Spleen (tissue), 7 donors: Measurements from ENCODE around the gene CD48.

Experiments used
- POLR2A ChIP-seq, 3 donors: fragments of 450-650 bp; IDR thresholded peaks; one replicate each; pipeline ENCODE4 v1.5.1; 2017; ENCODE audit warnings: antibody characterized with exemption in 3 of 3, mild to moderate bottlenecking in 1 of 3
- POLR2AphosphoS5 ChIP-seq, 3 donors: sonication (generic); formaldehyde crosslinking; IDR thresholded peaks; one replicate each; pipeline ENCODE4 v1.5.1; 2017; ENCODE audit warnings: antibody characterized with exemption in 3 of 3
- TF ChIP-seq, protein P1 (sequence below), 11 experiments: fragments of 200-600 bp in 7 of 11; fragments of 450-650 bp in 4 of 11; sonication (generic) in 4 of 11; IDR thresholded peaks in 8 of 11; conservative IDR thresholded peaks in 3 of 11; 1 replicate in 7 of 11; 2 replicates in 4 of 11; pipeline versions ENCODE4 v1.4.0 to v1.8.0; 2016 to 2021; ENCODE audit warnings: antibody characterized with exemption in 11 of 11, inconsistent platforms in 4 of 11, mild to moderate bottlenecking in 1 of 11
- donor health status: DM: no; HTN: no; CAD: no; lungs with moderate emphysema.
- donor health status: DM: no; HTN: no; CAD: no.
- donor health status: DM: no; HTN: no; CAD: no.

DNA sequence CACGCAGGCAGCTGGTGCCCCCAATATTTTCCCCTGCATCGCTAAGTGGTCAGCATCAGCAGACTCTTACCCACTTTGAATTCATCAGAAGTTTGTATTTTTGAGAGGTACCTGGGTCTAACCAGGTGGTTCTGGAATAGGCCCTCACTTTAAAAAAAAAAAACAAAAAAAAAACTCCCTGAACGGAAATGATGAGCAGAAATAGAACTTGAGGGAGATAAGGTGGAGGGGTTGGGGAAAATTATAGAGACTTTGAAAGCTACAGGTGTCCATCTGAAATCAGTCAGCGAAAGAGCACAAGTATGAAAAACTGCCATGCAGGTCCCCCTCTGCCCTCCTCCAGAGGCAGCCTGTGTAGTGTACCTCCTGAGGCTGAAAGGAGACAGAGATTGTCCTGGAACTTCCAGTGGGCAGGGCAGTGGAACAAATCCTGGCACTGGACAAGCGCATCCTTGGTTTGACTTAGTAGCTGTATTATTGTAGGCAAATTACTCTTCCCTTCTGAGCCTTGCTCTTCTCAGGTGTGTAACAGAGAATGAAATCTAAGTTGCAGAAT is 28.6 kb upstream of the CD48 start:
- TF ChIP-seq, protein P1, sequence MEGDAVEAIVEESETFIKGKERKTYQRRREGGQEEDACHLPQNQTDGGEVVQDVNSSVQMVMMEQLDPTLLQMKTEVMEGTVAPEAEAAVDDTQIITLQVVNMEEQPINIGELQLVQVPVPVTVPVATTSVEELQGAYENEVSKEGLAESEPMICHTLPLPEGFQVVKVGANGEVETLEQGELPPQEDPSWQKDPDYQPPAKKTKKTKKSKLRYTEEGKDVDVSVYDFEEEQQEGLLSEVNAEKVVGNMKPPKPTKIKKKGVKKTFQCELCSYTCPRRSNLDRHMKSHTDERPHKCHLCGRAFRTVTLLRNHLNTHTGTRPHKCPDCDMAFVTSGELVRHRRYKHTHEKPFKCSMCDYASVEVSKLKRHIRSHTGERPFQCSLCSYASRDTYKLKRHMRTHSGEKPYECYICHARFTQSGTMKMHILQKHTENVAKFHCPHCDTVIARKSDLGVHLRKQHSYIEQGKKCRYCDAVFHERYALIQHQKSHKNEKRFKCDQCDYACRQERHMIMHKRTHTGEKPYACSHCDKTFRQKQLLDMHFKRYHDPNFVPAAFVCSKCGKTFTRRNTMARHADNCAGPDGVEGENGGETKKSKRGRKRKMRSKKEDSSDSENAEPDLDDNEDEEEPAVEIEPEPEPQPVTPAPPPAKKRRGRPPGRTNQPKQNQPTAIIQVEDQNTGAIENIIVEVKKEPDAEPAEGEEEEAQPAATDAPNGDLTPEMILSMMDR (IDR thresholded peaks at IDR 0.05 in 8 of 11, conservative IDR thresholded peaks at IDR 0.05 in 3 of 11) = no peak
- TF ChIP-seq POLR2A (IDR thresholded peaks at IDR 0.05) = no peak
- no peak for TF ChIP-seq POLR2AphosphoS5 (IDR thresholded peaks at IDR 0.05)
